HG03175 (cell line): ENCODE data around the gene AUP1.
"Not testable (repeated sequence)": the region's sequence is repeated elsewhere in the genome, so short reads cannot be mapped to it uniquely, and the experiment has no call there.

Experiments
- ATAC-seq: cut with Tn5 transposase; IDR thresholded peaks from one replicate; pipeline ENCODE4 v1.9.1; 2021; ENCODE audit warnings: mild to moderate bottlenecking, moderate library complexity; ENCODE audit not compliant: unreplicated experiment

Gene AUP1

GRCh38 chr2:74499940-74500577 lies 29.4 kb downstream of the AUP1 start:
- no peak for ATAC-seq

GRCh38 chr2:74499267-74499939 lies 30.1 kb downstream of the AUP1 start, which contains the start of gene LBX2:
TSS of gene LBX2 (minus strand) at chr2:74499603. CDS start at chr2:74499537, 66 bp downstream.
- ATAC-seq, result no peak

GRCh38 chr2:74498500-74499266 lies 30.8 kb downstream of the AUP1 start:
- peak; percentile 28 for ATAC-seq

GRCh38 chr2:74497777-74498499 lies 31.6 kb downstream of the AUP1 start:
- no peak for ATAC-seq

- ATAC-seq, result no peak
Observed at GRCh38 chr2:74496997-74497776, 32.3 kb downstream of the AUP1 start.

- ATAC-seq, result no peak
Observed at GRCh38 chr2:74495440-74495839, 34.1 kb downstream of the AUP1 start.

- ATAC-seq, result no peak
Observed at GRCh38 chr2:74493546-74493945, 36.0 kb downstream of the AUP1 start.

GRCh38 chr2:74491648-74492544 lies 37.6 kb downstream of the AUP1 start:
- no peak for ATAC-seq

- ATAC-seq, result no peak
Observed at GRCh38 chr2:74489906-74490305, 39.6 kb downstream of the AUP1 start.

- ATAC-seq, result no peak
Observed at GRCh38 chr2:74488643-74489481, 40.6 kb downstream of the AUP1 start.

- no peak for ATAC-seq
Observed at GRCh38 chr2:74486141-74486540, 43.4 kb downstream of the AUP1 start.

GRCh38 chr2:74483675-74484164 lies 45.8 kb downstream of the AUP1 start:
- not testable (repeated sequence) for ATAC-seq

- peak; percentile 93 for ATAC-seq
Observed at GRCh38 chr2:74482801-74483674, 46.5 kb downstream of the AUP1 start, which contains the start of the genes CCDC142 and TTC31. TSS of gene CCDC142 (minus strand) at chr2:74482998. CDS start at chr2:74482837, 161 bp downstream. TSS of gene TTC31 (plus strand) at chr2:74483081. CDS start at chr2:74483096, 15 bp downstream.

- peak; percentile 43 for ATAC-seq
Observed at GRCh38 chr2:74481961-74482800, 47.3 kb downstream of the AUP1 start.

GRCh38 chr2:74481431-74481830 lies 48.1 kb downstream of the AUP1 start:
- no peak for ATAC-seq
